Loucy (cell line): ENCODE data around the gene C3orf80.

Source experiments
- EZH2phosphoT487 ChIP-seq: fragments of 200-600 bp; IDR thresholded peaks from 2 replicates; pipeline ENCODE4 v1.6.1; 2018; ENCODE audit warnings: antibody characterized with exemption, mild to moderate bottlenecking, moderate library complexity, borderline replicate concordance
- TF ChIP-seq, protein P1 (sequence below): fragments of 200-600 bp; sonication (generic); conservative IDR thresholded peaks from 2 replicates; pipeline ENCODE4 v1.5.1; 2014; ENCODE audit warnings: mild to moderate bottlenecking, antibody characterized with exemption, low read length

DNA sequence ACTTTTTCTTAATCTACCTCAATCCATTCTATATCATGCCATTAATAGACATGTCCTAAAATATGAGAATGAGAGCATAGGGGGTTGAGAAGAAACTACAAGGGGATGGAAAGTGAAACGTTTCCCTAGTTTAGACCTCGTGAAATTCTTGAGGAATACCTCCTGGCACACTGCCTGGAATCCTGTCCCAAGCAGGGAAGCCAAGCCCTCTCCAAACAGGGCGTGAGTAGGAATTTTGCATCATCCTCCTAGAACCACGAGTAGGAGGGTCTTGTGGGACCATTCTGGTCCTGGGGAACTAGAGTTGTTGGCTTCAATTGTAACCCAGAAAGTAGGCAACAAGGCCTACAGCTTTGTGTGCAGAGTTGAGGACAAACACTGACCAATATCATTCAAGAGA, 19.6 kb upstream of the C3orf80 start:
- TF ChIP-seq, protein P1, sequence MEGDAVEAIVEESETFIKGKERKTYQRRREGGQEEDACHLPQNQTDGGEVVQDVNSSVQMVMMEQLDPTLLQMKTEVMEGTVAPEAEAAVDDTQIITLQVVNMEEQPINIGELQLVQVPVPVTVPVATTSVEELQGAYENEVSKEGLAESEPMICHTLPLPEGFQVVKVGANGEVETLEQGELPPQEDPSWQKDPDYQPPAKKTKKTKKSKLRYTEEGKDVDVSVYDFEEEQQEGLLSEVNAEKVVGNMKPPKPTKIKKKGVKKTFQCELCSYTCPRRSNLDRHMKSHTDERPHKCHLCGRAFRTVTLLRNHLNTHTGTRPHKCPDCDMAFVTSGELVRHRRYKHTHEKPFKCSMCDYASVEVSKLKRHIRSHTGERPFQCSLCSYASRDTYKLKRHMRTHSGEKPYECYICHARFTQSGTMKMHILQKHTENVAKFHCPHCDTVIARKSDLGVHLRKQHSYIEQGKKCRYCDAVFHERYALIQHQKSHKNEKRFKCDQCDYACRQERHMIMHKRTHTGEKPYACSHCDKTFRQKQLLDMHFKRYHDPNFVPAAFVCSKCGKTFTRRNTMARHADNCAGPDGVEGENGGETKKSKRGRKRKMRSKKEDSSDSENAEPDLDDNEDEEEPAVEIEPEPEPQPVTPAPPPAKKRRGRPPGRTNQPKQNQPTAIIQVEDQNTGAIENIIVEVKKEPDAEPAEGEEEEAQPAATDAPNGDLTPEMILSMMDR, result no peak
- no peak for TF ChIP-seq EZH2phosphoT487
